Right lung (tissue), 5 donors: ENCODE data around the gene TCEA3. TPM values are rescaled to one million over a fixed set of nuclear protein-coding genes. Genes with fewer than 3 reads are reported as not detected.
A peak's percentile ranks its signal among the peaks of the same experiment; 100 is the strongest.

Experiments
- DNase-seq, 2 donors: peaks; one replicate each; pipeline ENCODE4 v3.0.0-alpha.2; 2013
- polyA plus RNA-seq, 5 donors: library from polyadenylated mRNA; unstranded; fragments of 120-200 nt; gene quantifications; one replicate each; pipeline versions ENCODE4 v1.2.1 to v1.2.3, GENCODE V29; 2013; ENCODE audit warnings: inconsistent platforms in 1 of 5, low replicate concordance in 1 of 5; ENCODE audit not compliant: insufficient read length in 5 of 5, insufficient read depth in 1 of 5

The TCEA3 gene
- polyA plus RNA-seq, 5 donors = 15.2 to 39.8 (median 28.2) TPM

- DNase-seq = peak; percentile 88 to 90
These were observed 55.1 kb downstream of the TCEA3 start, which contains the start of gene ZNF436 for GRCh38 chr1:23369335-23370013. Gene ZNF436, minus strand, starts transcription at chr1:23369836. Its CDS starts 1,831 bp downstream, at chr1:23368005.

GRCh38 chr1:23368562-23369334 lies 55.8 kb downstream of the TCEA3 start:
- peak; percentile 91 to 93 for DNase-seq

- peak; percentile 99 for DNase-seq
These were observed 56.6 kb downstream of the TCEA3 start for GRCh38 chr1:23367791-23368561.

GRCh38 chr1:23367451-23367790 lies 57.1 kb downstream of the TCEA3 start:
- no peak for DNase-seq

- no peak for DNase-seq
These were observed 58.0 kb downstream of the TCEA3 start for GRCh38 chr1:23366598-23366997.

- DNase-seq = no peak
These were observed 58.4 kb downstream of the TCEA3 start for GRCh38 chr1:23366146-23366545.

GRCh38 chr1:23362218-23362713 lies 62.3 kb downstream of the TCEA3 start:
- no peak for DNase-seq

GRCh38 chr1:23358310-23358875 lies 66.2 kb downstream of the TCEA3 start:
- no peak for DNase-seq

- DNase-seq = no peak
These were observed 67.2 kb downstream of the TCEA3 start for GRCh38 chr1:23357138-23357908.

- DNase-seq = no peak
These were observed 67.9 kb downstream of the TCEA3 start for GRCh38 chr1:23356471-23357137.

GRCh38 chr1:23354245-23354644 lies 70.3 kb downstream of the TCEA3 start:
- DNase-seq = no peak

GRCh38 chr1:23352096-23352695 lies 72.4 kb downstream of the TCEA3 start:
- DNase-seq = no peak

GRCh38 chr1:23345920-23346319 lies 78.6 kb downstream of the TCEA3 start:
- DNase-seq = no peak

GRCh38 chr1:23344987-23345472 lies 79.5 kb downstream of the TCEA3 start:
- no peak for DNase-seq

- DNase-seq = peak; percentile 100
These were observed 80.2 kb downstream of the TCEA3 start, which contains the start of gene HNRNPR for GRCh38 chr1:23344111-23344986. Gene HNRNPR, minus strand, starts transcription at chr1:23344284. Its CDS starts 3,276 bp downstream, at chr1:23341008.

GRCh38 chr1:23343221-23344110 lies 81.1 kb downstream of the TCEA3 start:
- DNase-seq = no peak

- DNase-seq = no peak
These were observed 82.4 kb downstream of the TCEA3 start for GRCh38 chr1:23341931-23342692.
